Measurements from ENCODE around the gene RAPGEF5. TPM values are rescaled to one million over a fixed set of nuclear protein-coding genes. Genes with fewer than 3 reads are reported as not detected.

The RAPGEF5 gene
- total RNA-seq, 4 donors from 2014 or later: 7.4 to 16.2 (median 12.1) TPM

- TF ChIP-seq POLR2A (IDR thresholded peaks at IDR 0.05) (no peak), CTCF (IDR thresholded peaks at IDR 0.05 in 4 of 5, conservative IDR thresholded peaks at IDR 0.05 in 1 of 5) (no peak)
- no peaks in the 10 kb centered on the region for H3K27me3 ChIP-seq
- ATAC-seq (no peak), DNase-seq (no peak)
- H3K27ac ChIP-seq: no peak overlapping the region
- in situ Hi-C loops (cut with MboI; ENCODE audit: low sequenced_read_pairs in 4 of 4): no loop called here
- H3K9me3 ChIP-seq: no peaks in the 10 kb centered on the region
- intact Hi-C loops (cut with DNase I; ENCODE audit: low total_unique reads): no loop called here
- no peaks in the 10 kb centered on the region for H3K36me3 ChIP-seq
- H3K4me1 ChIP-seq: no peaks in the 10 kb centered on the region
- no peak overlapping the region for H3K4me3 ChIP-seq
These were observed 30.8 kb downstream of the RAPGEF5 start for GRCh38 chr7:22326181-22326580.

- no peaks in the 10 kb centered on the region for H3K4me1 ChIP-seq
- no peaks in the 10 kb centered on the region for H3K27me3 ChIP-seq
- intact Hi-C loops (cut with DNase I; ENCODE audit: low total_unique reads): no loop called here
- H3K36me3 ChIP-seq: no peaks in the 10 kb centered on the region
- no peak overlapping the region for H3K4me3 ChIP-seq
- no peak for DNase-seq
- H3K27ac ChIP-seq: no peak overlapping the region
- H3K9me3 ChIP-seq: no peaks in the 10 kb centered on the region
- TF ChIP-seq CTCF (IDR thresholded peaks at IDR 0.05 in 4 of 5, conservative IDR thresholded peaks at IDR 0.05 in 1 of 5) (no peak), POLR2A (IDR thresholded peaks at IDR 0.05) (no peak)
- ATAC-seq: no peak
- in situ Hi-C loops (cut with MboI; ENCODE audit: low sequenced_read_pairs in 4 of 4): no loop called here
These were observed 31.3 kb downstream of the RAPGEF5 start for GRCh38 chr7:22325671-22326070.

GRCh38 chr7:22323714-22324113, 33.2 kb downstream of the RAPGEF5 start:
- in situ Hi-C loops (cut with MboI; ENCODE audit: low sequenced_read_pairs in 4 of 4): loop anchor here in 1 of 4 donors (25.0 kb wide), 1 partner anchor 164 kb away; no protein-coding TSS in a partner anchor
- TF ChIP-seq CTCF (IDR thresholded peaks at IDR 0.05 in 4 of 5, conservative IDR thresholded peaks at IDR 0.05 in 1 of 5) (no peak), POLR2A (IDR thresholded peaks at IDR 0.05) (no peak)
- no peaks in the 10 kb centered on the region for H3K27me3 ChIP-seq
- no peaks in the 10 kb centered on the region for H3K36me3 ChIP-seq
- H3K9me3 ChIP-seq: no peaks in the 10 kb centered on the region
- no peak overlapping the region for H3K4me3 ChIP-seq
- H3K27ac ChIP-seq: no peak overlapping the region
- no peak for DNase-seq
- no peaks in the 10 kb centered on the region for H3K4me1 ChIP-seq
- intact Hi-C loops (cut with DNase I; ENCODE audit: low total_unique reads): no loop called here
- no peak for ATAC-seq

GRCh38 chr7:22320416-22320815, 36.5 kb downstream of the RAPGEF5 start:
- in situ Hi-C loops (cut with MboI; ENCODE audit: low sequenced_read_pairs in 4 of 4): loop anchor here in 1 of 4 donors (25.0 kb wide), 1 partner anchor 167 kb away; no protein-coding TSS in a partner anchor

More at GRCh38 chr7:22320416-22320815, 36.5 kb downstream of the RAPGEF5 start:
- H3K4me3 ChIP-seq: no peak overlapping the region
- ATAC-seq (no peak), DNase-seq (no peak)
- intact Hi-C loops (cut with DNase I; ENCODE audit: low total_unique reads): no loop called here
- H3K36me3 ChIP-seq: no peaks in the 10 kb centered on the region
- H3K27me3 ChIP-seq: no peaks in the 10 kb centered on the region
- H3K4me1 ChIP-seq: no peaks in the 10 kb centered on the region
- H3K27ac ChIP-seq: no peak overlapping the region
- no peaks in the 10 kb centered on the region for H3K9me3 ChIP-seq
- no peak for TF ChIP-seq CTCF (IDR thresholded peaks at IDR 0.05 in 4 of 5, conservative IDR thresholded peaks at IDR 0.05 in 1 of 5)
- no peak for TF ChIP-seq POLR2A (IDR thresholded peaks at IDR 0.05)

Measured in gastrocnemius medialis (tissue), 4 donors.